Mesendoderm (in vitro differentiated cells): ENCODE results near the gene CDK11B.
A peak's percentile ranks its signal among the peaks of the same experiment; 100 is the strongest.

Experiments used
- DNase-seq: peaks from one replicate; pipeline ENCODE4 v3.0.0; 2013
- H2AK5ac ChIP-seq: 2 replicates; pipeline ENCODE4 v1.6.1; 2013; ENCODE audit warnings: low read length, inconsistent platforms
- H2BK120ac ChIP-seq: 2 replicates; pipeline ENCODE4 v1.6.1; 2013; ENCODE audit warnings: low read depth, mild to moderate bottlenecking, low read length, moderate library complexity, mixed read lengths
- H2BK15ac ChIP-seq: replicated peaks from 2 replicates; pipeline ENCODE4 v1.6.1; 2013; ENCODE audit warnings: low read depth, mild to moderate bottlenecking, moderate library complexity
- H2BK5ac ChIP-seq: 2 replicates; pipeline ENCODE4 v1.6.1; 2013; ENCODE audit warnings: low read length, inconsistent platforms
- H3K18ac ChIP-seq: 2 replicates; pipeline ENCODE4 v1.6.1; 2013; ENCODE audit warnings: mild to moderate bottlenecking, low read length, mixed read lengths
- H3K23ac ChIP-seq: one replicate; pipeline ENCODE4 v1.6.1; 2013; ENCODE audit warnings: low read length
- H3K27ac ChIP-seq: 2 replicates; pipeline ENCODE4 v1.5.1; 2013; ENCODE audit warnings: low read depth, mild to moderate bottlenecking, inconsistent platforms, low read length, moderate library complexity
- H3K27me3 ChIP-seq: 2 replicates; pipeline ENCODE4 v1.6.1; 2013; ENCODE audit warnings: low read length, control low read depth, mild to moderate bottlenecking, inconsistent platforms; ENCODE audit not compliant: insufficient read depth, poor library complexity
- H3K36me3 ChIP-seq: 2 replicates; pipeline ENCODE4 v1.6.1; 2013; ENCODE audit warnings: low read length, inconsistent platforms; ENCODE audit not compliant: control insufficient read depth, insufficient read depth
- H3K4ac ChIP-seq: one replicate; pipeline ENCODE4 v1.6.1; 2013; ENCODE audit warnings: low read depth, mild to moderate bottlenecking, low read length, moderate library complexity
- H3K4me1 ChIP-seq: 2 replicates; pipeline ENCODE4 v1.6.1; 2013; ENCODE audit warnings: low read depth, low read length, inconsistent platforms; ENCODE audit not compliant: control insufficient read depth
- H3K4me2 ChIP-seq: 2 replicates; pipeline ENCODE4 v1.6.1; 2013; ENCODE audit warnings: low read length
- H3K4me3 ChIP-seq: 2 replicates; pipeline ENCODE4 v1.5.1; 2013; ENCODE audit warnings: mild to moderate bottlenecking, low read length
- H3K56ac ChIP-seq: one replicate; pipeline ENCODE4 v1.6.1; 2013; ENCODE audit warnings: low read length
- H3K79me1 ChIP-seq: 2 replicates; pipeline ENCODE4 v1.6.1; 2013; ENCODE audit warnings: low read length, inconsistent platforms
- H3K79me2 ChIP-seq: 2 replicates; pipeline ENCODE4 v1.6.1; 2013; ENCODE audit warnings: mild to moderate bottlenecking, low read length; ENCODE audit not compliant: control insufficient read depth, insufficient read depth
- H3K9ac ChIP-seq: 2 replicates; pipeline ENCODE4 v1.6.1; 2013; ENCODE audit warnings: low read length, inconsistent platforms
- H4K5ac ChIP-seq: one replicate; pipeline ENCODE4 v1.6.1; 2013; ENCODE audit warnings: low read length
- H4K8ac ChIP-seq: one replicate; pipeline ENCODE4 v1.6.1; 2013; ENCODE audit warnings: low read depth, mild to moderate bottlenecking, control low read depth, low read length, moderate library complexity
- WGBS: extraction: QIAGEN DNeasy Blood & Tissue Kit; methylation state at CpG from one replicate; pipeline ENCODE4 v1.1.7; 2013; ENCODE audit warnings: low lambda C conversion rate, missing lambda C conversion rate; ENCODE audit not compliant: insufficient coverage; ENCODE audit errors: extremely low coverage; 5-methylcytosine and 5-hydroxymethylcytosine counted together

The CDK11B gene

DNA sequence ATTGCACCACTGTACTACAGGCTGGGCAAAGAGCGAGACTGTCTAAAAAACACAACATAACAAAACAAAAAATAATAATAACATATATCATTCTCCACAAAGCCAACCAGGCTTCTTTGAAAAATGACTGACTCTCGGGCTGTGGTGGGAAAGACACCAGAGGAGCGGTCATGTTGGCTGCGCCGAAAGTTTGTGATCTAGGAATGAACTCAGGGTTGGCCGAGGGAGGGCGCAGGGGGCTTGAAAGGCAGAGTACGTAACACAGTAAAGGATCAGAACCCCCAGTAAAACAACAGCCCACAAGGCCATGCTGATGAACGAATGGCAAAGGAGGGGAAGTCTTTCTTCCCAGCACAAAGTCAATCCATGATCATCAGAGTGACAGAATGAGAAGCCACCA is 29.0 kb upstream of the CDK11B start:
- Histone ChIP-seq H3K18ac (no peak overlapping the region), H3K23ac (no peak overlapping the region), H2BK15ac (no peak overlapping the region), H3K4me2 (no peak overlapping the region), H2BK120ac (no peak overlapping the region), H3K4ac (no peak overlapping the region), H4K8ac (no peak overlapping the region), H3K79me2 (peaks cover 18% of the 10 kb centered on the region), H3K27me3 (no peaks in the 10 kb centered on the region), H3K56ac (no peak overlapping the region), H2BK5ac (no peak overlapping the region), H3K27ac (no peak overlapping the region), H3K4me1 (peaks cover 5% of the 10 kb centered on the region), H3K9ac (no peak overlapping the region), H3K4me3 (no peak overlapping the region), H2AK5ac (no peak overlapping the region), H3K36me3 (no peaks in the 10 kb centered on the region), H4K5ac (no peak overlapping the region), H3K79me1 (peaks cover 6% of the 10 kb centered on the region)
- no CpG with 5 or more reads among the region's 9 CpGs for WGBS
- DNase-seq: no peak

DNA sequence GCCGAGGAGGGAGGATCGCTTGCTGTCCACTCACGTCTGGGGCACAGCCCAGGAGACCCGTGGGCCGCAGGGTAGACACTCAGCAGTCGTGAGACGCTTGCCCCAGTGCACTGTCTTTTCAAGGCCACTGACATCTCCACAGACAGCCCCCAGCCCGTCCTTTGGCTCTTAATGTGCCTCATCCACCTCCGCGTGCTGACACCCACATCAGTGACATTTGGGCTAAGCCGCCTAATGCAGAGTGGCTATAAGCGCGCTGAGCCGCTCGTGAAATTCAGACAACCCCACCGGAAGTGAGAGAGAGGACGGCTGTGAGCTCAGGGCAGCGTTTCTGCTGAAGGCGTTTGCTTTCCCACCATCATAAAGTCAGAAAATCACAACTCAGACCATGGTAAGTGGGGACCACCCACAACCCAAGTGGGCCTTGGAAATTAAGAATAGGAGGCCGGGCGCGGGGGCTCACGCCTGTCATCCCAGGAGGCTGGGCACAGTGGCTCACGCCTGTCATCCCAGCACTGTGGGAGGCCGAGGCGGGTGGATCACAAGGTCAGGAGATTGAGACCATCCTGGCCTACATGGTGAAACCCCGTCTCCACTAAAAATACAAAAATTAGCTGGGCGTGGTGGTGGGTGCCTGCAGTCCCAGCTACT is 25.4 kb upstream of the CDK11B start:
- Histone ChIP-seq H3K4me3 (no peak overlapping the region), H2BK15ac (no peak overlapping the region), H3K79me2 (peaks cover 23% of the 10 kb centered on the region), H3K23ac (no peak overlapping the region), H3K79me1 (peaks cover 13% of the 10 kb centered on the region), H4K5ac (no peak overlapping the region), H3K27me3 (no peaks in the 10 kb centered on the region), H3K18ac (no peak overlapping the region), H3K56ac (peak overlapping the region; percentile 49), H3K4me1 (peaks cover 5% of the 10 kb centered on the region), H4K8ac (no peak overlapping the region), H2BK5ac (no peak overlapping the region), H3K27ac (no peak overlapping the region), H2BK120ac (no peak overlapping the region), H3K9ac (peak overlapping the region; percentile 15), H3K4me2 (no peak overlapping the region), H3K4ac (no peak overlapping the region), H2AK5ac (no peak overlapping the region), H3K36me3 (no peaks in the 10 kb centered on the region)
- DNase-seq: no peak
- WGBS: no CpG with 5 or more reads among the region's 28 CpGs

DNA sequence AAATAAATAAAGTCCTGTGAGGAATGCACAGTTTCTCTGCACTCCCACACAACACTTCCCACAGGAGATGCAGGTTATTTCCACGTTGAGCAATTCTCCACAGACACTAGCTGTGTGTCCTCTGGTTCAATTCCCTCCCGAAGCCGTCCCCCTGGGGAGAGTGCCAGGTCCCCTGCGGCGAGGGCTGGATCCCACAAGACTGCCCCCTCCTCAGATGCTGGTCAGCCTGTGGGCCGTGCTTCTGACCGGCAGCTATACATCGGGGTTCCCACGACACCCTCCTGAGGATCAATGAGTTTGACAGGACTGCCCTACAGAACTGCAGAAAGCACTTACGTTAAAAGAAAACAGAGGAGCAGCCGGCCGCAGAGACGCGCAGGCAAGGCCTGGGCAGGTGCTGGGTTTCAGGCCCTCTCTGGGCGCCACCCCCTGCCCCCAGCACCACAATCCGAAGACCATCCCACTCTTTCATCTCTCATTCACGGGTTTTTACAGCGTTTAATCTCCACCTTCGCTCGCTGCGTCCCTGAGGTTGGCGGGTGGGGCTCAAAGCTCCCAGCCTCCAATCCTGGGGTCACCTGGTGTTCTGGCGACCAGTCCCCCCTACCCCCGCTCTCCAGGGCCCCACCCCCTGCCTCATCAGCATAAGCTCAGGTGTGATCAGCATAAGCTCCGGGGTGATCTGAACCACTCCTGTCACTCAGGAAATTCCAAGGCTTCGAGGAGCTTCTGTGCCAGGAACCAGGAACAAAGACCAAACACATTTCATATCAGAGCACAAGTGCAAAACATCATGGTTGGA is 24.5 kb upstream of the CDK11B start:
- peaks cover 19% of the 10 kb centered on the region for H3K79me1 ChIP-seq
- H4K8ac ChIP-seq: no peak overlapping the region
- H3K23ac ChIP-seq: no peak overlapping the region

DNA sequence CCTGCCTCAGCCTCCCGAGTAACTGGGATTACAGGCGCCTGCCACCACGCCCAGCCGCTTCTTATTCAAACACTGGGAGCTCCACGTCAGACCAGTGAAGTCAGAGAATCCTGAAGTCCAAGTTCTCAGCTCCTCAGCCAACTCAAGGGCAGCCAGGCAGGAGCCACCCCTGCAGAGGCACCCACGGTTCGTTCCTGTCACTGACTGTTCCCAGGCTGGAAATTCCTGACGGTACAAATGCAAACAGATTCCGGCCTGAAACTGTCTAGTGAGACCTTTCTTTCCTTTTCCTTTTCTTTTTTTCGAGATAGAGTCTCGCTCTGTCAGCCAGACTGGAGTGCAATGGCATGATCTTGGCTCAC is 22.1 kb upstream of the CDK11B start:
- H3K27me3 ChIP-seq: no peaks in the 10 kb centered on the region
- no peak overlapping the region for H4K8ac ChIP-seq
- H3K4ac ChIP-seq: no peak overlapping the region
- no peak overlapping the region for H4K5ac ChIP-seq
- H3K79me1 ChIP-seq: peaks cover 20% of the 10 kb centered on the region
- H3K36me3 ChIP-seq: no peaks in the 10 kb centered on the region
- no CpG with 5 or more reads among the region's 11 CpGs for WGBS
- no peak overlapping the region for H2BK120ac ChIP-seq
- no peak overlapping the region for H3K4me2 ChIP-seq
- H2BK15ac ChIP-seq: no peak overlapping the region
- DNase-seq: no peak
- H2BK5ac ChIP-seq: no peak overlapping the region
- peaks cover 8% of the 10 kb centered on the region for H3K4me1 ChIP-seq
- H3K18ac ChIP-seq: no peak overlapping the region
- H3K23ac ChIP-seq: no peak overlapping the region
- no peak overlapping the region for H3K4me3 ChIP-seq
- H3K79me2 ChIP-seq: peaks cover 27% of the 10 kb centered on the region
- no peak overlapping the region for H3K56ac ChIP-seq
- no peak overlapping the region for H3K9ac ChIP-seq
- H3K27ac ChIP-seq: no peak overlapping the region
- H2AK5ac ChIP-seq: no peak overlapping the region

More for the DNA sequence above, 24.5 kb upstream of the CDK11B start:
- H3K56ac ChIP-seq: peak overlapping the region; percentile 53
- no peak overlapping the region for H2AK5ac ChIP-seq
- peaks cover 8% of the 10 kb centered on the region for H3K4me1 ChIP-seq
- H2BK15ac ChIP-seq: no peak overlapping the region
- no peak overlapping the region for H2BK5ac ChIP-seq
- H4K5ac ChIP-seq: no peak overlapping the region
- peak; percentile 41 for DNase-seq
- H3K27me3 ChIP-seq: no peaks in the 10 kb centered on the region
- WGBS: no CpG with 5 or more reads among the region's 26 CpGs
- H3K4me3 ChIP-seq: no peak overlapping the region
- H2BK120ac ChIP-seq: no peak overlapping the region
- H3K4ac ChIP-seq: no peak overlapping the region
- no peak overlapping the region for H3K18ac ChIP-seq
- H3K36me3 ChIP-seq: no peaks in the 10 kb centered on the region
- peak overlapping the region; percentile 24 for H3K9ac ChIP-seq
- peaks cover 29% of the 10 kb centered on the region for H3K79me2 ChIP-seq
- H3K4me2 ChIP-seq: no peak overlapping the region
- no peak overlapping the region for H3K27ac ChIP-seq

DNA sequence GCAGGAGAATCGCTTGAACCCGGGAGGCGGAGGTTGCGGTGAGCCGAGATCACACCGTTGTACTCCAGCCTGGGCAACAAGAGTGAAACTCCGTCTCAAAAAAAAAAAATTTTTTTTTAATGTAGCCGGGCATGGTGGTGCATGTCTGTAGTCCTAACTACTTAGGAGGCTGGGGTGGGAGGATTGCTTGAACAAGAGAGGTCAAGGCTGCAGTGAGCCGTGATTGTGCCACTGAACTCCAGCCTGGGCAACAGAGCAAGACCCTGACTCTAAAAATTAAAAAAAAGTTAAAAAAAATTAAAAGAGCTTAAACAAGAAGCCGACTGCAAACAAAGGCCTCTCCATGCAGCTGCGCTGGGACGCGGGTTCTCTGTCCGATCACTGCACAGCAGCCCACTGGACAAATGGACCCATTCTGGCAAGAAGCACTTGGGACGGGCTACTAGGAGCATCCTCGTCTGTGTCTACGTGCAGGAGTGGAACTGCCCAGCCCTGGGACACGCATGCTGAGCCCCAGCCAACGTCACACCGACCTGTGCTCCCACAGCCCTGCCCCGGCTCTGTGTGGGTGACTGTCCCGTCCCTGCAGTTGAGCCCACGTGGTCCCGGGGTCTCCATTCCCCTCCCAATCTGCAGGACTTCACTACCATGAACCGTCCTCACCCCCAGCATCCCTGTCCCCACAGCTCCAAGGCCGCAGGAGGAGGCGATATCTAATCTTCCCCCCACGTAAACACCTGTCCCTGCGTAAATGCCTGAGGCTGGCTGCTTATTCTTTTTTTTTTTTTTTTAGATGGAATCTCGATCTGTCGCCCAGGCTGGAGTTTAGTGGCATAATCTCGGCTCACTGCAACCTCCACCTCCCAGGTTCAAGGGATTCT is 21.5 kb upstream of the CDK11B start:
- no peaks in the 10 kb centered on the region for H3K27me3 ChIP-seq
- no peak overlapping the region for H2BK15ac ChIP-seq
- no peaks in the 10 kb centered on the region for H3K36me3 ChIP-seq
- H2BK120ac ChIP-seq: no peak overlapping the region
- H3K4me2 ChIP-seq: no peak overlapping the region
- no peak overlapping the region for H3K9ac ChIP-seq
- WGBS: no CpG with 5 or more reads among the region's 32 CpGs
- peaks cover 8% of the 10 kb centered on the region for H3K4me1 ChIP-seq
- no peak overlapping the region for H2BK5ac ChIP-seq
- no peak for DNase-seq
- no peak overlapping the region for H3K56ac ChIP-seq
- peaks cover 23% of the 10 kb centered on the region for H3K79me2 ChIP-seq
- H3K27ac ChIP-seq: no peak overlapping the region
- H3K23ac ChIP-seq: no peak overlapping the region
- peaks cover 20% of the 10 kb centered on the region for H3K79me1 ChIP-seq
- H3K4ac ChIP-seq: no peak overlapping the region
- no peak overlapping the region for H2AK5ac ChIP-seq
- no peak overlapping the region for H3K4me3 ChIP-seq
- H3K18ac ChIP-seq: no peak overlapping the region
- no peak overlapping the region for H4K5ac ChIP-seq
- no peak overlapping the region for H4K8ac ChIP-seq
